GM19468 (cell line): ENCODE data around the gene OGDH.

Experiments
- ATAC-seq: cut with Tn5 transposase; IDR thresholded peaks from one replicate; pipeline ENCODE4 v1.9.1; 2021; ENCODE audit warnings: mild to moderate bottlenecking, moderate library complexity, moderate number of reproducible peaks; ENCODE audit not compliant: unreplicated experiment; ENCODE audit errors: extremely low read depth

Gene OGDH

DNA sequence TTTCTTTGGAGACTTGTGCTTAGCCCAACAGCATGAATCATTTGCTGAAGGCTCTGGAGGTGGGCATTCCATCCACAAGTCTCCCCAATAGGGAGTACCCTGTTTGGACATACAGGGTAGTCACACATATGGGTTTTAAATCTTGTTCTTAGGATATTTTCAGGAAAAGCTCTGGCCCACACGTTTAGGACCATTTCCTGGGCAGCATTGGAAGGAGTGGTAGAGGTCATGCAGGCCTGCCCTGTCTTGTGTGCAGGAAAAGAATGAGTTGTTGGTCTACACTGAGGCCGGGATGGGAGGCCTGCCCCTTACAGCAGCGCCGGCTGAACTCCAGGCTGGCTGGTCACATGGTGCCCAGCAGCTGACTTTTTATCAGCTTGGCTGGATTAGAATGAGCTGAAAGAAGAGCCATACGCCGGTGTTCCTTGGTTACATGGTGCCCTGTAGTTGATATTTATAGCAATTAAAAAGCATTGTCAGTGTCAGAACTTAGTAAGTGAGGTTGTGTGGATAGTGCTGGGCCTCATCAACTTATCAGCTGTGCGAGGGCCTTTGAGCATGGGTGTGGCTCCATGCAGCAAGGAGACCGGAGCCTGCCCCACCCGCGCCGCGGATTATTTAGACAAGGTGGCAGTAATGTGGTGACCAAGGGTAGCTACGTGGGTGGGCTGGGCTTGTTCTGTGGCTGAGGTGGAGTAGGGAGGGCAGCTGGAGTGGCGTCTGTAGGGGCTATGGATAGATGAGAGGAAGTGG is 28.6 kb downstream of the OGDH start:
- ATAC-seq: no peak

DNA sequence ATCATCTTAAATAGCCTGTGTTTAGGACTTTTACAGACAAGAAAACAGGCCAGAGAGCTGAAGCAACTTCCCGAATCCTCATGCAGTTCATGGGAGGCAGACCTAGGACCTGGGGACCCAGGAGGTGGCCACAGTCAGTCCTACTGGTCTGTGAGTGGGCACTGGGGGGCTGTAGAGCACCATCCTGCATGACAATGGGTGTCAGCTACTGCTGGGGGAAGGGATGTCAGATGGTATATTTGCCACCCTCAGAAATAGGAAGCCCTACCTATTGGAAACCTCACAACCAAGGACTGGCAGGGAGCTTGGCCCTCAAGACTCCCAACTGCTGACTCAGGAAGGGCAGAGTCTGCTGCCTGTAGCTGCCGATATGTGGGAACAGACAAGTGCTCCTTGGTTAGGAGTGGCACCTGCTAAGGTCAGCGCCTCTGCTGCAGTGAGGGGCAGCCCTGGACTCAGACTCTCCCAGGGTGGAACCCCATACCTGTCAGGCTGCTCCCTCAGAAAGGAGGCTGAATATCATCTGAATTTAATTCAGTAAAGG is 29.7 kb downstream of the OGDH start:
- no peak for ATAC-seq

DNA sequence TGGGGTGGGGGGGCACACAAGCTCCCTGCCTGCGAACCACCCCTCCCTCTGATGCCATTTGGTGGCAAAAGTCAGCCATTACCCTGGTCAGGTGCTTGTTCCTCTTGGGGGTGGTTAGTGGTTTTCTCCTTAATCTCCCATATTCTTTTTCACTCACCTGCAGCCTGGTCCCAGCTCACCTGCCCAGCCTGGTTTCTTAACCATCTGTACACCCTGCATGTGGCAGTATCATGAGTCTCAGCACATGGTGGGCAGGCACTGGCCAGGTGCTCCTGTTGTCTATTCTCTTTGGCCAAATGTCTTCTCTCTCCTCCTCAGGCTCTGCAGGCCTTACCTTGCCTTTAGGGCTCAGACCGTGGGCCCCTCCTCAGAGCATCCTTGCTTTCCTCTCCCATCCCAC is 30.5 kb downstream of the OGDH start:
- ATAC-seq: no peak

DNA sequence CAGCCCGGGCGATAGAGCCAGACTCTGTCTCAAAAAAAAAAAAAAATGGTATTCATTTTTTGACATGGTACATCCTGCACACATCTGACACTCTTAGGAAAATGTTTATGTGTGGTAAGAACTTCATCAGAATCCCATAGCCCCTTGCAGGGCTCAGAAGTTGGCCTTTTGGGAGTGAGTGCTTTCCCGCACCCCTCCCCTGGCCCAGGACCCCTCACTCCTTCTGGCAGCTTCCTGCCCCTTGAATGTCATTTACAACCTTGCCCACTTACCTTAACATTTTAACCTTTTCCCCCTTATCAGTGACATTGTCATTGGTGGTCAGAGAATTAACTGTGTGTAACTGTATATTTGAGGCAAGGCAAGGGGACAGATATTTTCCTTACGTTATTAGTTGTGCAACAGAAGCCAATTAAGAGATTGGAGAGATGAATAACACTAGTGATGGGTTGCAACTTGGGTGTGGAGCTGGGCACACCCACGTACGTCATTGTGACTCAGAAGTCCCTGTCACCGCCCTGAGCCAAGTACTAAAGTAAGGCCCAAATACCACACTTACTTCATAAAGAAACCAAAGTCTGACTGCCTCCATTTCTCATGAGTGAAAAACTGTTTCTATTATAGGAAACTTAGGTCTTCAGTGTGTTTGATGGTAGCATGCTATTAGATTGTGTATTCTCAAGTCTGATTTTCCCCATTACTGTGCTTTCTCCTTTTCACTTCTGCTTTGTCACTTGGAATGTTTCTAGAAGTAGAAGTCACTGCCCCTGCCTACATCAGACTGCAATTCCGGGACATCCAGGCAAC is 31.6 kb downstream of the OGDH start:
- peak; percentile 26 for ATAC-seq

GRCh38 chr7:44638611-44639557 is 32.5 kb downstream of the OGDH start:
- ATAC-seq: peak; percentile 38

- ATAC-seq: no peak
Observed at GRCh38 chr7:44639671-44640321, 33.4 kb downstream of the OGDH start.

GRCh38 chr7:44643206-44643605 is 36.8 kb downstream of the OGDH start:
- no peak for ATAC-seq

GRCh38 chr7:44645254-44645653 is 38.8 kb downstream of the OGDH start:
- ATAC-seq: no peak

- ATAC-seq: no peak
Observed at GRCh38 chr7:44645696-44646095, 39.3 kb downstream of the OGDH start.

DNA sequence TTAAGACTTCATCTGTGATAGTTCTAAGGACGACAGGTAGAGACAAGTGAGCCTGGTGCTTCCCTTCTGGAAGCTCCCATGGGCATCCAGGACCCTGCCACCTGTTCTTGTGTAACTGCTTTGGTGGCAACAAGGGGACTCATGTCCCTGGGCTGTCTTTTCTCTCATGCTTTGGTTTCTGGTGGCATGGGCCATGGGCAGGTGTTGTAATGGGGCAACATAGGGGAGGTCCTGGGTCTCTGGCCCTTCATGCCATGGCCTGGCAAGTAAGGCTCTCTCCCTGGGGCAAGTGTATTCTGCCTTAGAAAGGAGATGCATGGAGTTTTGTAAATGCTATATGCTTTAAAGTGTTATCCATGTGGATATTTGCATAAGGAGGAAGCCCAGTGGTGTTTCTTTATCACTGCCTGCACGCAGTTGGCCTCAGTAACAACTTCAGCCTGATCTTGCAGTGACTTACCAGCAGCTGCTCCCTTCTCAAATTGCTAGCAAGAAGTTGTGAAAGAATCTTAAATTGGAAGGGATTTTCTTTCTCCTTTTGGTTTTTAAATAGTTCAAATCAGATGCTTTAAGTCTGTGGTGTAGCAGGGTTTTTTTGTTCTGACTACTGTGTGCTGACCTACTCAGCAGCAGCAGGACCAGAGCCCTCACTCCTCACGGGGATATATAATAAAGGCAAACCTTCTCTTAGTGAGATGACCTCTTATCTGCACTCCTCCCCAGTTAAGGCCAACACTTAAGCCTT is 39.9 kb downstream of the OGDH start:
- ATAC-seq: no peak

- ATAC-seq: no peak
Observed at GRCh38 chr7:44646921-44647636, 40.7 kb downstream of the OGDH start.

GRCh38 chr7:44647981-44648714 is 41.7 kb downstream of the OGDH start:
- no peak for ATAC-seq

- no peak for ATAC-seq
Observed at GRCh38 chr7:44650242-44650641, 43.8 kb downstream of the OGDH start.

GRCh38 chr7:44650772-44651171 is 44.3 kb downstream of the OGDH start:
- no peak for ATAC-seq

DNA sequence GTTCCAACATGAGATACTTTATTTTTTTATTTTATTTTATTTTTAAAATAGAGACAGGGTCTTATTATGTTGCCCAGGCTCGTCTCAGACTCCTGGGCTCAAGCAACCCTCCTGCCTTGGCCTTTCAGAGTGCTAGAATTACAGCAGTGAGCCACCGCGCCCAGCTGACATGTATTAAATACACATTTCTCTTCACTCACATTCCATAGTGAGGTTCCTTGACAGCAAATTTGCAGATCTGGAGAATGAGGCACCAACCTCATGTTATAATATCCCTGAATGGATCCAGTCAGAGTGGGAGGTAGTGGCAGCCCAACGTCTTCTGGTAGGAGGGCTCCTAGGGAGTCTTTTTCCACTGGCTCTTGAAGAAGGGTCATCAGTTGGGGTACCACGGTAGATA is 46.1 kb downstream of the OGDH start:
- ATAC-seq: no peak

DNA sequence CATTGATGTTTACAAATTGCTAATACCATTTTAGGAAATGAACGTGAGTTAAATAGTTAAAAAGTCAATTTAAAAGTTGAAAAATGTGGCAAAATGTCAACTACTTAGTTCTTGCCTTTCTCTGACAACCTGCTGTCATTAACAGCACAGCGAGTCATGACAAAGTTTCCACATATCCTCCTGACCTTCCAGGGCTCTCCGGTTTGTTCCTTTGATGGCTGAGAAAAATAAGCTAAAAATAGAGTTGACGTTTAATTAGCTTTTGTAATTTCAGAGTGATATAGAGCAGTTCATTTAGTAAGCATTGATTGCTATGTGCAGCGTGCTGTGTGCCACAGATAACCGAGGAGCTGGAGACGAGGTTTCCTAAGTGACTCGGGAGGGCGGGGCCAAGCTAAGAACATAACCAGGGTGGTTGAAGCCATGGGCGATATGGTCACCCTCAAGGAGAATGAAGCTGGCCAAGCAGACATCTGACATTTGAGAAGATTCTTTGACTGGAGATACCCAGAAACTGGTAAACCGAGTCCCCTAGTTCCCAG is 47.9 kb downstream of the OGDH start:
- no peak for ATAC-seq

DNA sequence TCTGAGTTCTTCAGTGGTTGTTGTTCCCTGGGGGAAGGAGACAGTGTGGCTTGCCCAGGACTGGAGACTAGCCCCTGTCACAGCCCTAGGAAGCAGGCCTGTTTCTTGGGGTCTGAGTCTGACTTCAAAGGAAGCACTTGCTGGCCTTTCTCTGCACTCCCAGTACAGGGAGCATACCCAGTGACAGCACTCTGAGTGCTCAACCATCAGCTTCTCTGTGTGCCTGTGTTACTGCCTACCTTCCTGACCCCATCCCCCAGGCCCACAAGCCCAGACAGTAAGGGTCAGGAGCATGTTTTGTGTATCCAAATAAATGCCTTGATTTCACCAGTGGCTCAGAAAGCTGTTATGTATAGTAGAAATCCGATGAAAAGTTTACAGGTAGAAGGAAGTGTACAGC is 48.9 kb downstream of the OGDH start:
- ATAC-seq: no peak

GRCh38 chr7:44658979-44659378 is 52.6 kb downstream of the OGDH start:
- ATAC-seq: no peak
